Measurements from ENCODE around the gene CADM2.

Gene CADM2

GRCh38 chr3:85721409-85722145 lies 762.8 kb downstream of the CADM2 start:
- no peak for TF ChIP-seq CTCF (conservative IDR thresholded peaks at IDR 0.05; ENCODE audit: low read depth, low read length)

GRCh38 chr3:85725809-85726208 lies 767.0 kb downstream of the CADM2 start:
- Histone ChIP-seq H3K4me2 (no peak overlapping the region), H3K27ac (no peak overlapping the region)
- TF ChIP-seq CTCF (conservative IDR thresholded peaks at IDR 0.05; ENCODE audit: low read depth, low read length), result no peak

More at GRCh38 chr3:85721409-85722145, 762.8 kb downstream of the CADM2 start:
- H2AFZ ChIP-seq (ENCODE audit: low read depth), result no peak overlapping the region
- no peak overlapping the region for H3K4me2 ChIP-seq
- H3K4me3 ChIP-seq (IDR thresholded peaks at IDR 0.05; ENCODE audit: insufficient read depth, low read depth, low read length), result no peak overlapping the region
- no peaks in the 10 kb centered on the region for H3K79me2 ChIP-seq (ENCODE audit: insufficient read depth, low read depth)
- no peak overlapping the region for H3K9ac ChIP-seq
- H3K36me3 ChIP-seq (ENCODE audit: insufficient read depth), result no peaks in the 10 kb centered on the region
- no peak overlapping the region for H3K27ac ChIP-seq
- H3K4me1 ChIP-seq (ENCODE audit: low read depth, poor library complexity, severe bottlenecking), result no peaks in the 10 kb centered on the region
- H3K27me3 ChIP-seq (ENCODE audit: insufficient read depth, low read depth), result no peaks in the 10 kb centered on the region
- H4K20me1 ChIP-seq (ENCODE audit: insufficient read depth), result no peaks in the 10 kb centered on the region

GRCh38 chr3:85726241-85726640 lies 767.5 kb downstream of the CADM2 start:
- Histone ChIP-seq H3K4me2 (no peak overlapping the region), H3K79me2 (ENCODE audit: insufficient read depth, low read depth) (no peaks in the 10 kb centered on the region), H4K20me1 (ENCODE audit: insufficient read depth) (no peaks in the 10 kb centered on the region), H2AFZ (ENCODE audit: low read depth) (no peak overlapping the region), H3K4me3 (IDR thresholded peaks at IDR 0.05; ENCODE audit: insufficient read depth, low read depth, low read length) (no peak overlapping the region), H3K4me1 (ENCODE audit: low read depth, poor library complexity, severe bottlenecking) (no peaks in the 10 kb centered on the region), H3K36me3 (ENCODE audit: insufficient read depth) (no peaks in the 10 kb centered on the region), H3K9ac (no peak overlapping the region), H3K27ac (no peak overlapping the region), H3K27me3 (ENCODE audit: insufficient read depth, low read depth) (no peaks in the 10 kb centered on the region)
- no peak for TF ChIP-seq CTCF (conservative IDR thresholded peaks at IDR 0.05; ENCODE audit: low read depth, low read length)

More at GRCh38 chr3:85725809-85726208, 767.0 kb downstream of the CADM2 start:
- no peaks in the 10 kb centered on the region for H3K79me2 ChIP-seq (ENCODE audit: insufficient read depth, low read depth)
- no peaks in the 10 kb centered on the region for H3K4me1 ChIP-seq (ENCODE audit: low read depth, poor library complexity, severe bottlenecking)
- no peaks in the 10 kb centered on the region for H4K20me1 ChIP-seq (ENCODE audit: insufficient read depth)
- H3K4me3 ChIP-seq (IDR thresholded peaks at IDR 0.05; ENCODE audit: insufficient read depth, low read depth, low read length), result no peak overlapping the region
- H3K9ac ChIP-seq, result no peak overlapping the region
- no peaks in the 10 kb centered on the region for H3K36me3 ChIP-seq (ENCODE audit: insufficient read depth)
- H2AFZ ChIP-seq (ENCODE audit: low read depth), result no peak overlapping the region
- no peaks in the 10 kb centered on the region for H3K27me3 ChIP-seq (ENCODE audit: insufficient read depth, low read depth)

GRCh38 chr3:85737846-85738245 lies 779.1 kb downstream of the CADM2 start:
- Histone ChIP-seq H3K9ac (no peak overlapping the region), H2AFZ (ENCODE audit: low read depth) (no peak overlapping the region), H4K20me1 (ENCODE audit: insufficient read depth) (no peaks in the 10 kb centered on the region), H3K4me2 (no peak overlapping the region), H3K79me2 (ENCODE audit: insufficient read depth, low read depth) (no peaks in the 10 kb centered on the region), H3K4me1 (ENCODE audit: low read depth, poor library complexity, severe bottlenecking) (no peaks in the 10 kb centered on the region), H3K27ac (no peak overlapping the region), H3K27me3 (ENCODE audit: insufficient read depth, low read depth) (no peaks in the 10 kb centered on the region), H3K4me3 (IDR thresholded peaks at IDR 0.05; ENCODE audit: insufficient read depth, low read depth, low read length) (no peak overlapping the region), H3K36me3 (ENCODE audit: insufficient read depth) (no peaks in the 10 kb centered on the region)
- no peak for TF ChIP-seq CTCF (conservative IDR thresholded peaks at IDR 0.05; ENCODE audit: low read depth, low read length)

Data from KMS-11 (cell line).